Stimulated activated CD8-positive, alpha-beta memory T cell treated with anti-CD3 and anti-CD28 coated beads, Interleukin-7, amount 100 ng/mL, for 48 hours (primary cell): ENCODE data around the gene R3HDM2.

ENCODE experiments used
- DNase-seq, 2 donors: peaks; one replicate each; pipeline ENCODE4 v3.0.0-alpha.2; 2020; ENCODE audit warnings: low read depth in 1 of 2; ENCODE audit errors: extremely low read depth in 1 of 2

The R3HDM2 gene

DNA sequence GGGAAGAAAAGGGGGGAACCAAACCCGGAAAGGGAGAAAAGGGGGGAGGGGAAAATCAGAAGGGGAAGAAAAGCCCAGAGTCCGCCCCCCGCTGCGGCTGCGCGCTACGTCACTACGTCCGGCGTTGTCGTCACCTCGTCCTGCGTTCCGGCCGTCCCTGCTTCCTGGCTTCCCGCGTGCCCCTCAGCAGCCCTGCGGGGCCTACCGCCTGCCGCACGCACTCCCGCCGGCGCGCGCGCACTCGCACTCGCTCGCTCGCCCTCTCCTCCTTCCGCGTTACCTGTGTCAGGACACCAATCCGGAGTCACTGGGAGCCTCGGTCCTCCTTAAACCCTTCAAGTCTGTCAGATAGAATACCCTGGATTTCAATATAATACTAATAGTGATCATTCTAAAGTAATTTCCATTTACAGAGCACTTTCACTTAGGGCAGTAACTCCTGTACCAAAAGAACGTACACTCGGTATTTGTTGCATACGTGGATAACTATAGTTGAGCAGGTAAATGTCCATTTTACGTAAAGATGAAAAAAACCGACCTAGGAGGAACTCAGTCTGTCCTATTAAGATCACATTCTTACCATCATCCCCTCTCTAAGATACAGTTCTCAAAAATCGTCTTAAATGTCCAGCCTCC is at the start of gene R3HDM2:
TSS of gene R3HDM2 (minus strand) at position 113 of the 636 bp plus-strand sequence. CDS start 120,615 bp downstream, outside the sequence.
- peak; percentile 94 to 96 for DNase-seq

DNA sequence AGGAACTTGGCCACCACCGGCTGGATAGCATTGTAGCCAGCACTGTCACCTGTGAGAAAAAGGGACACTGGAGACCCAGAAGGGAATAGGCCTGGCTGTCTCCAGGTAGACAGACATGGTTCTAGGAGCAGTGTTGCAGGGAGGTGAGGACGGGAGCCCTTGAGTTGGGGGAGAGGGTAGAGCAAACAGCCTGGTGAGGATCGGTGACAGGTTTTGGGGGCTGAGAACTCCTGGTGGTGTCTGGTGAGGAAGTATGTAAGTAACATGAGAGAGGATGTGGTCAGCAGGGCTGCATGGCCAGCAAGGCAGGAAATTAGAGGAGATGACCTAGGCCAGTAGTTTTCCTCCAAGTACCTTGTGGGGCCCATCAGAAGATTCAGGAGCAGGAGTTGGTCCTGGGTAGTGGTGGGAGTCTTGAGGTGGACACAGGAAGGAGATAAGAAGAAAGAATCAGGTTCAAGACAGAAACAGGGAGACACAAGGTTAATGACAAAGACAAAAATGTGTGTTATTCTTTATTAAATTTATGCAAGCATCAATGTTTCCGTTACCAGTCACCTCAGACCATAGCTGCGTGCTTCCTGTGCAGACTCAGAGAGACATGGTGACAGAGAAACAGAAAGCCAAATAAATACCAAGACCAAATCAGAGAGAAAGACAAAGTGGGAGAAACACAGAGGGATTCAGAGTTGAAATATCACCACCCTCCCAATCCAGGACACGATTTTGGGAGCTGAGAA is 48.7 kb upstream of the R3HDM2 start, which contains the start of gene ARHGAP9:
TSS of gene ARHGAP9 (minus strand) at position 491 of the 740 bp plus-strand sequence. CDS start at position 31, 460 bp downstream.
- no peak for DNase-seq

DNA sequence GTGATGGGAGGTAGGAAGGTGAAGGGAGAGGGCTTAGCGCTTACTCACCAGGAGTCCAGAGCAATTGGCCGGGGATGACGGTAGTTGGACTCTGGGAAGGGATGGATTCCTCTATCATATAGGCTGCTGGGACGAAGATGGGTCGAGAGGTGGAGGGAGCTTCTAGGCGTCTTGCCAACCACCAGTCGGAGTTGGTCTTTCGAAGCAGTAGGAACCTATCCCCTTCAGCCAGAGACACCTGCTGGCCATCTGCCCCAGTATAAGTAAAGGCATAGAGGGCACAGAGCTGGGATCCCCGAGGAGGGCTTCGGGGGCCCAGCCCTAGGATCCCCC is 48.2 kb upstream of the R3HDM2 start:
- DNase-seq, result no peak

DNA sequence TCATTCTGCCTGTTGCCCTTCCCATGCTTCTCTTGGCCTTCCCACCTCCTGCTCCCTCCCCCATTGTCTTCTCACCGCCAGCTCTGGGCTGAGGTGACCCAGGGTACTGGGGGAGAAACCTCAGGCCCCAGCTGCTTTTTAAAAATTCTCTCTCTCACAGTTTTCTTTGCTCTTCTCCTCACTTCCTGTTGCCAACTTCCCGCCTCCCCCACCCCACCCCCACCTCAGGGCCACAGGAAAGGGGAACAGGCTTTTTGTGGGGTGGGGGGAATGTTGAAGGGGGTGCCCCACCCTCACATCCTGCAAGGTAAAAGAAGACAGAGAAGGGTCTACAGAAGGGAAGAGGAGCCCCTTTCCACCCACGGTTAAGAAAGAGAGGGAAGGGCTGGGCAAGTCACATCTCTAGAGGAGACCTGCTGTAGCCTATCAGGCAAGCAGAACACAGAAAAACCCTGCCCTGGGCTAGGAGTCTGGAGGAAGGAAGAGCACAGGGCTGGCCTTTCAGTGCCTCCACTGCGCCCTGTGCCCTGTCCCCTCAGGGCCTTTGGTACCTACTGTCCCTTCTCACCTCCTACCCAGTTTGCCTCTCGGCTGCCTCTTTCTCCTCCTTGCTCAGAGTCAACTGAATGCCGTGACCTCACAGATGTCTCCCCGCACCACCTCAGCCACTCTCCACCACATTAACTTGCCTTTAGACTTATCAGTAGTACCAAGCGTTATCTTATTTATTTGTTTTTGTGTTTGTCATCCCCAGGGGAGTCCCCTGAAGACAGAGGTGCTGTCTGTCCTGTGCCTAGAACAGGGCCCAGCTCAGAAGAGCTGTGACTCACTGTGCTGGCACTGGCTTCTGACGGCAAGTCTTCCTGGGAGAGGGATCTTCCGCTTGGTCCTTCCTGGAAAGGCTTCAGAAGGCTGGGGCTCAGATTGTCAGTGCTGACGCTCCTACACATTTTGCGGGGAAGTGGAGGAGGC is 47.2 kb upstream of the R3HDM2 start:
- DNase-seq, result no peak

DNA sequence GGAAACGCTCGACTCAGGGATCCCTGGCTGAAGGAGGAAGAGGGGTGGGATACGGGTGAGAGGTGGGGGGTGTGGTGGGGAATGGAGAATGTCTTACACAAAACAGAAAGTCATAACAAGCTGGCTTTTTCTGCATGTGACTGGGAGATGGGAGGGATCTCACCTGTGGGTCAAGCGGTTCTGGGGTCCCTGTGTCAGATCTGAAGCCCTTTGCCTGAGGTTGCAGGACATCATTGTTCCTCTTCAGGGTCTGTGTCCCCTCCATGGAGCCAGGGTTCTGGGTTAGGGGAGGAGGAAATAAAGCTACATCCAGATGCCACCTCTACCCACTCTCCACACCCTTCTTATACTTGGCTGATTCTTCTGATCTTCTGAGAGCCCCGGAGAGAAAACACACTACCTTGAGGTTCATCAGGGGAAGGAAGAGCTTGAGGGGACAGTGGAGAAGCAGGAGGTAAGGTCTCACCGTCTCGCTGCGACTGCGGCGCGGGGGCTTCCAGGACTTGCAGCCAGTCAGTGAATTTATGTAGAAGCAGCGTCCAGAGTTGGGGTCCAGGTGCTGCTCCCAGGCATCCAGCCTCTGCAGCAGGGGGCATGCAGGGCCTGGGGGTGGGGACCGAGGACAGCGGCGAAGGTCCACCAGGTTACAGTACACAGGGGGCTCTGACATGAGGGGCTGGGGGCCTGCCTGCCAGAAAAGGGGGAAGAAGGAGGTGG is 46.3 kb upstream of the R3HDM2 start:
- no peak for DNase-seq

DNA sequence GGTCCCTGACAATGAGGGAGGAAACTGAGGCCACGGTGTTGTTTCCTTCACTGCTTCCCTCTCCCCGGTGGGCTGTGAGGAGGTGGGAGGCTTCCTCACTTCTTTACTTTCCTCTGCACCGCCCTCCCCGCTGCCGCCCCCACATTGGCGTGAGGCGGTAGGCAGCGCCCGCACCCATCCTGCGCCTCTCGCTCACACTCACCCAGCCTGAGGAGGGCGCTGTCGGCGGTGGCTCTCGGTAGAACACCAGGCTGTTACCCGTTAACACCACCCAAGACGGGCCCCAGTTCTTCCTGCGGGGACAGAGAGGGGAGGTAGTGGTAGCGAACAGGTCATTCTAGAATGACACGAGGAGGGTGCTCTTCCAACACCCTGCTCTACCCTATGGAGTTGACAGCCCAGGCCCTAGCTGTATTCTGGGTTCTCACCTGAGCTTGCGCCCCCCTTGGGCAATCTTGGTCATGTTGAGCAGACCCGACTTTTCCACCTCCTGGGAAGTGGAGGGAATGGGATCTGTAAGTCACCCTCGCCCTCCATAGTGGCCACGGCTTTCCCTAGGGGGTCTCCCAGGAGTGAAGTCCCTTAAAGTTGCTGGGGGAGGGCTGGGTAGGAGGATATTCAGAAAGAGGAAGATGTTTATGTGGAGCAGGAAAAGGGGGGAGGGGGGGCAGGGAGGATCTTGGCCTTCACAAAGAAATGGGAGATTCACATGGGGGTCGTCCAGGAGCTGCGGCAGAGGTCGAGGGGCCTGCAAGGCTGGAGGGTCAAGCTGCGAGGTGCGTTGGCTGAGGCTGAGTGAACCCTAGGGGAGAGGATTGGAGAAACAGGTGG is 45.5 kb upstream of the R3HDM2 start:
- DNase-seq, result peak; percentile 58 to 73

DNA sequence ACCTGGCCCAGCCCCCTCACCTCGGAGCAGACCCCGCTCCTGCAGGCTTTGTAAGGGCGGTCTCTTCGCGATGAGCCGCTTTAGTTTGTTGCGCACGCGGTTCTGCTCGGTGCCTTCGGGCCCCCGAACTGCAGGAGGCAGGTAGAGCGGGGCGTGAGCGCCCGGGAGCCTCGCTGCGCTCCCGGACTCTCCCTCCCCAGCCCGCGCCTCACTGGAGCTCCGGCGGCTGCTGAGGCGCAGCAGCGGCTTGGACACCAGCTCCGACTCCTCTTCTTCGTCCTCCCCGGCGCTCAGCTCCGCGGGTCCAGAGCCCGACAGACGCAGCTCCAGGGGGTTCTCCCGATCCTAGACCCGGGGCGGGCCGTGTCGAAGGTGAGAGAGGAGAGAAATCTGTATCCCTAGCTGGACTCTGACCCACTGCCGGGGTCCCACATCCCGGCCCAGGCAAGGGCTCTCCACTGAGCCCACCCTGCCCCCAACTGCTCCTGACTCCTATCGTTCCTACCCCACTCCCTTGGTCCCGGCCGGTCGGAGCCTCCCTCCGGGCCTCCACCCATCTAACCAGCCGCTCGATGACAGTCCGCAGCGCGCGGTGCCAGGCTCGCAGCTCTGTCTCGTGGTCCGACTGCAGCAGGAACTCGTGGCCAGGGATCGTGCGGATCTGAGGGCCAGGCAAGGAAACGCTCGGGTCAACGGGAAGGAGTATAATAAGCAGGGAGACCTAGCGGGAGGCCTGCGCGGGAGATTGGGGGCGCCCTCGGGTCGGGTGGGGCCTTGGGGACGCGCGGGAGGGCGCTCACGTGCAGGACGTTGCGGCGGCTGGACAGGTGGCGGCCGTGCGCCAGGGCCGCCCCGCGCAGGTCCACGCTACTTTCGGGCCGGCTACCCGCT is 44.7 kb upstream of the R3HDM2 start:
- no peak for DNase-seq

DNA sequence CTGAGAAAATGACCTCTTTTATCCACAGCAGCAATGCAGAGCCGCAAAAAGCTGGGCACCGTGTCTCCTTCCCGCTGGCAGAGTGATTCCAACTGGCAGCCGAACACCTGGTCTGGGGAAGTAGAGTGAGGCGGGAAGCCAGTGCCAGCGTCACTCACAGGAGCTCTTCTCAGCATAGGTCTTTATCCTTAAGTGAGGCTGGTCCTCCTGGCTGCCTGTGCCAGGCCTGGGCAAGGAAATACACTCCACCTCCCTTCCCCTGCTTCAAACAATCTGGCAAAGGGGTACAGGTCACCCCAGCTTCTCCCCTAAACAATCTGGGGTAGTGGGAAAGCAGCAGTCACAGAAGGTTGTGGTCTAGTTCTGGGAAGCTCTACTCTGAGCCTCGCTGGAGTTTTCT is 44.0 kb upstream of the R3HDM2 start:
- no peak for DNase-seq

DNA sequence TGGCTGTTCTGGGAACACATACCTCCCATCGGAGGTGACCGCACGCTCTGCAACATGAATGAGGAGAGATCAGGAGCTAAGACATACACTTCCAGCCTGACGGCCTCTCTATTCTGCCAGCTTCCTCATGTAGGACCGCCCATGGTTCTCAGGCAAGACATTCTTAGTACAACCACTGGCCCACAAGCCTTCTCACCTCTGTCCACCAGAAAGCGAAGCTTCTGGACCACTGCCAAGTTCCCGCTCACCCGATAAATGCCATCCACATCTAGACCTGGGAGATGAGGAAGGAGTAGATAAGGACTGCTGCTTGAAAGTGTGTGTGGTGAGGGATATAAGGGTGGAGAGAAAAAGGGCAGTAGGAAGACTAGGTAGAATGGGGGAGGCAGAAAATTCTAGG is 43.6 kb upstream of the R3HDM2 start:
- DNase-seq, result no peak

DNA sequence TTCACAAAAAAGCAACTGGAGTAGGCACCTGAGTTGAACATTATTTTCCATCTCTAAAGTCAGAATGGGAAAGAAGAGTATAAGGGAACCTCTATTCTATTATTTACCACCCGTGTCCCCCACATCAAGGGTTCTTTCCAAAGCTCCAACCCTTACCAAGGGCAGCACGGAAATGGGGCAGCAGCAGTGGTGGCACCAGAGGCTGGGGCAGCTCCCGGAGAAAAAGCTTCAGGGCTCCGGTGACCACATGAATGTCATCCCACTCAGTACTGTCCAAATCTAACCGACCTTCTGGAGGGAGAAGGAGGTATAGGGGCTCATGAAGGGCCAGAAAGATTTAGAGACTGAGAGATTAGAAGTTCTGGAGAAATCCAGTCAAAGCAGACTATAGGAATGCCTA is 43.0 kb upstream of the R3HDM2 start:
- DNase-seq, result no peak

DNA sequence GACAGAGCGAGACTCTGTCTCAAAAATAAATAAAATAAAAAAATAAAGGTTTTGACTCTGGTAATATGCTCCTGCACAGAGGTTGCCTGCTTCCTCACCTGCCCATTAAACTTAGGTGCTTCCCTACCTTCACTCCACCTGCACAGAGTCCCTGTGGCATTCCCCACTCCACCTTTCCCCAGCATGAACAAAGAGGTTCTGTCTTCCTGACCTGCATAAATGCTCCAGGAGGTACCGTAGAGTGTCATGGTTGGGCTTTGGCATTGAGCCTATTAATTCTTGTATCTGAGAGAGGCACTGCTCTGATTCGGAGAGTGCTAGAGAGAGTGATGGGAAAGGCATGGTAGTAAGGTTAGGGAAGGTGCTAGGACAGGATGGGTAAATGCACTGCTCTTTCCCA is 42.5 kb upstream of the R3HDM2 start:
- DNase-seq, result no peak

DNA sequence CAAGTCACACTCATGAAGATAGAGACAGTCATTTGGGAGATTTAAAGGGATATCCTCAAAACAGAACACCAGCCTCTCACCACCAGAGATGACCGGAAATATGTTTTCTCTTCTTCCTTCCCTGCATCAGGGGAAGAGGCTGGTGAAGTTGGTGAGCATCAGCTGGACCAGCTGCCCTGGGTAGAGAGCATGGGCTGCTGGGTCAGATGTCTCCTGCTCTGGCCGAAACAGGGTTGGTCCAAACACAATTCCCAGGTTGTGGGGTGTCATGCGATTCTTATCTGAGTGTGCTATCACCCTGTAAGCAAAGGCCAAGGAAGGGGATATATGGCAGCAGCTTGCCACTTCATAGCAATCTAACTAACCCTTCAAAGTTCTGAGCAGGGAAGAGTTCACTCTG is 41.5 kb upstream of the R3HDM2 start:
- no peak for DNase-seq

DNA sequence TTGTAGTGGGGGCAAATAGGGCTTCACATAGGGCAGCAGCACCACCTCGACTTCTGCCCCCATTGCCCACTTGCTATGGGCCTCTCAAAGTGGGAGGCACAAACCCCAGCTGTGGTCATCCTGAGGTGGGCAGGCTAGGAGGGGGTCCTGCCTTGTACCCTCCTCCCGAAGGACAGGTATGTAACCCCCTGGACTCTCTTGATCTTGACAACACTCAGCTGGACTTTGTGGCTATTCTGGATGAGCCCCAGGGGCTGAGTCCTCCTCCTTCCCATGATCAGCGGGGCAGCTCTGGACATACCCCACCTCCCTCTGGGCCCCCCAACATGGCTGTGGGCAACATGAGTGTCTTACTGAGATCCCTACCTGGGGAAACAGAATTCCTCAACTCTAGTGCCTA is 40.8 kb upstream of the R3HDM2 start:
- DNase-seq, result no peak

DNA sequence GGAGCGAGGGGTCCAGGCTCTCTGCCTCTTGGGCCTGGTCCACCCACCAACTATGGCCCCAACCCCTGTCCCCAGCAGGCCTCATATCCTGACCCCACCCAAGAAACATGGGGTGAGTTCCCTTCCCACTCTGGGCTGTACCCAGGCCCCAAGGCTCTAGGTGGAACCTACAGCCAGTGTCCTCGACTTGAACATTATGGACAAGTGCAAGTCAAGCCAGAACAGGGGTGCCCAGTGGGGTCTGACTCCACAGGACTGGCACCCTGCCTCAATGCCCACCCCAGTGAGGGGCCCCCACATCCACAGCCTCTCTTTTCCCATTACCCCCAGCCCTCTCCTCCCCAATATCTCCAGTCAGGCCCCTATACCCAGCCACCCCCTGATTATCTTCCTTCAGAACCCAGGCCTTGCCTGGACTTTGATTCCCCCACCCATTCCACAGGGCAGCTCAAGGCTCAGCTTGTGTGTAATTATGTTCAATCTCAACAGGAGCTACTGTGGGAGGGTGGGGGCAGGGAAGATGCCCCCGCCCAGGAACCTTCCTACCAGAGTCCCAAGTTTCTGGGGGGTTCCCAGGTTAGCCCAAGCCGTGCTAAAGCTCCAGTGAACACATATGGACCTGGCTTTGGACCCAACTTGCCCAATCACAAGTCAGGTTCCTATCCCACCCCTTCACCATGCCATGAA is 40.3 kb upstream of the R3HDM2 start:
- no peak for DNase-seq

DNA sequence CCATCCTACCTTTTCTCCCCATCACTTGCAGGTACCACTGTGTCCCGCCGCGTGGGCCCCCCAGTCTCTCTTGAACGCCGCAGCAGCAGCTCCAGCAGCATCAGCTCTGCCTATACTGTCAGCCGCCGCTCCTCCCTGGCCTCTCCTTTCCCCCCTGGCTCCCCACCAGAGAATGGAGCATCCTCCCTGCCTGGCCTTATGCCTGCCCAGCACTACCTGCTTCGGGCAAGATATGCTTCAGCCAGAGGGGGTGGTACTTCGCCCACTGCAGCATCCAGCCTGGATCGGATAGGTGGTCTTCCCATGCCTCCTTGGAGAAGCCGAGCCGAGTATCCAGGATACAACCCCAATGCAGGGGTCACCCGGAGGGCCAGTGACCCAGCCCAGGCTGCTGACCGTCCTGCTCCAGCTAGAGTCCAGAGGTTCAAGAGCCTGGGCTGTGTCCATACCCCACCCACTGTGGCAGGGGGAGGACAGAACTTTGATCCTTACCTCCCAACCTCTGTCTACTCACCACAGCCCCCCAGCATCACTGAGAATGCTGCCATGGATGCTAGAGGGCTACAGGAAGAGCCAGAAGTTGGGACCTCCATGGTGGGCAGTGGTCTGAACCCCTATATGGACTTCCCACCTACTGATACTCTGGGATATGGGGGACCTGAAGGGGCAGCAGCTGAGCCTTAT is 39.6 kb upstream of the R3HDM2 start:
- no peak for DNase-seq

DNA sequence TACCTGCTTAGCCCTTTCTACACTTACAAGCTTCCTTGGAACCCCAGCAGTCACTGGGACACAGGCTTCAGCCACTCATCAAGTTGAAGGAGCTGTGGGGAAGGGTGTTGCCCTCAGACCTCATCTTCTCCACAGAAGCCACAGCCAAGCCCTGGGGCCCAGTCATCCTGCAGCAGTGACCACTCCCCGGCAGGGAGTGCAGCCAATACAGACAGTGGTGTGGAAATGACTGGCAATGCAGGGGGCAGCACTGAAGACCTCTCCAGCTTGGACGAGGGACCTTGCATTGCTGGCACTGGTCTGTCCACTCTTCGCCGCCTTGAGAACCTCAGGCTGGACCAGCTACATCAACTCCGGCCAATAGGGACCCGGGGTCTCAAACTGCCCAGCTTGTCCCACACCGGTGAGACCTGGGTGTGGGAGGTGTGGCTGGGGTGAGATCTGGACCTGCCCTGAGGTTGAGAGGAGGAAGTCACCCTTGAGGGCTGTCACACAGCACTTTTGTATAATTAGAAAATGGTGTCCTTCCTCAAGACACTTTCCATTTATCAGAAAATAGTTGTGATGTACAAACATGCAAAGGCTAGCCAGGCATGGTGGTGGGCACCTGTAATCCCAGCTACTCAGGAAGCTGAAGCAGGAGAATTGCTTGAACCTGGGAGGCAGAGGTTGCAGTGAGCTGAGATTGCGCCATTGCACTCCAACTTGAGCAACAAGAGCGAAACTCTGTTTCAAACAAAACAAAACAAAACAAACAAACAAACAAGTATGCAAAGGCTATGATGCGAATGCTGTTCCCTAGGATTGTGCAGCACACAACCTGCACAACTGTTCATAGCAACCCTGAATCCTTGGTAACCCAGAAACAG is 38.7 kb upstream of the R3HDM2 start:
- no peak for DNase-seq

DNA sequence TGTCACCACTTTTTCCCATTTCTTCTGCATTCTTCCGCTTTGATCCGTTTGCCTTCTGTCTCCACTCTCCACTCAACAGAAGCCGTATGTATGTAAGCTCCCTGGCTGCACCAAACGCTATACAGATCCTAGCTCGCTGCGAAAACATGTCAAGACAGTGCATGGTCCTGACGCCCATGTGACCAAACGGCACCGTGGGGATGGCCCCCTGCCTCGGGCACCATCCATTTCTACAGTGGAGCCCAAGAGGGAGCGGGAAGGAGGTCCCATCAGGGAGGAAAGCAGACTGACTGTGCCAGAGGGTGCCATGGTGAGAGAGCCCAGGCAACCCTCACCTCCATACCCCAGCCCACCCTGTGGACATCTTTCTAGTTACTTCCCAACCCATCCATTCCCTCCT is 37.1 kb upstream of the R3HDM2 start:
- no peak for DNase-seq
